Hepatocyte (in vitro differentiated cells): ENCODE data around the gene DOCK4.

Experiments
- EZH2 ChIP-seq: fragments of 200-600 bp; sonication (generic); IDR thresholded peaks from 2 replicates; pipeline ENCODE4 v1.6.1; 2016; ENCODE audit warnings: antibody characterized with exemption, mild to moderate bottlenecking, borderline replicate concordance
- EZH2phosphoT487 ChIP-seq: fragments of 200-600 bp; sonication (generic); IDR thresholded peaks from one replicate; pipeline ENCODE4 v1.6.1; 2018; ENCODE audit warnings: antibody characterized with exemption, mild to moderate bottlenecking, low read depth, moderate library complexity; ENCODE audit not compliant: unreplicated experiment, severe bottlenecking
- TF ChIP-seq, protein P1 (sequence below): fragments of 200-600 bp; sonication (generic); IDR thresholded peaks from 2 replicates; pipeline ENCODE4 v1.5.1; 2016; ENCODE audit warnings: antibody characterized with exemption, mild to moderate bottlenecking; ENCODE audit not compliant: poor library complexity

DNA sequence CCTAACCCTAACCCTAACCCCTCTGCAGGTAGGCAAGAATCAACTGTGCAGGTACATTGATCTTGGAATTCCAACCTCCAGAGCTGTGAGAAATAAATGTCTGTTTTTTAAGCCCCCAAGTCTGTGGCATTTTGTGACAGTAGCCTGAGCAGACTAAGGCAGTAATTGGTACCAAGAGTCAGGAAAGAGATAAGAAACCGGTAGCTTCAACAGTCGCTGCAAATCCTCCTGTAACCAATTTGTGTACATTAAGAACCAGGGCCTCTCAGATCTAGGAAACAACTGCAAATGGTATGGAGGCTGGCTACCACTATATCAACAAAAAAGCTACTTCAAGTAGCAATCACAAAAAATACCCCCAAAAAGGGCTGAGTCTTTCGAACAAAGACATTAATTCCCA lies 67.3 kb downstream of the DOCK4 start:
- TF ChIP-seq, protein P1, sequence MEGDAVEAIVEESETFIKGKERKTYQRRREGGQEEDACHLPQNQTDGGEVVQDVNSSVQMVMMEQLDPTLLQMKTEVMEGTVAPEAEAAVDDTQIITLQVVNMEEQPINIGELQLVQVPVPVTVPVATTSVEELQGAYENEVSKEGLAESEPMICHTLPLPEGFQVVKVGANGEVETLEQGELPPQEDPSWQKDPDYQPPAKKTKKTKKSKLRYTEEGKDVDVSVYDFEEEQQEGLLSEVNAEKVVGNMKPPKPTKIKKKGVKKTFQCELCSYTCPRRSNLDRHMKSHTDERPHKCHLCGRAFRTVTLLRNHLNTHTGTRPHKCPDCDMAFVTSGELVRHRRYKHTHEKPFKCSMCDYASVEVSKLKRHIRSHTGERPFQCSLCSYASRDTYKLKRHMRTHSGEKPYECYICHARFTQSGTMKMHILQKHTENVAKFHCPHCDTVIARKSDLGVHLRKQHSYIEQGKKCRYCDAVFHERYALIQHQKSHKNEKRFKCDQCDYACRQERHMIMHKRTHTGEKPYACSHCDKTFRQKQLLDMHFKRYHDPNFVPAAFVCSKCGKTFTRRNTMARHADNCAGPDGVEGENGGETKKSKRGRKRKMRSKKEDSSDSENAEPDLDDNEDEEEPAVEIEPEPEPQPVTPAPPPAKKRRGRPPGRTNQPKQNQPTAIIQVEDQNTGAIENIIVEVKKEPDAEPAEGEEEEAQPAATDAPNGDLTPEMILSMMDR, result no peak
- TF ChIP-seq EZH2 (no peak), EZH2phosphoT487 (no peak)
